Pancreas (tissue), 10 donors: ENCODE data around the gene DHDH. TPM values are rescaled to one million over a fixed set of nuclear protein-coding genes. Genes with fewer than 3 reads are reported as not detected.

ENCODE experiments used
- ATAC-seq, 4 donors: fragments of 200-7000 bp; cut with Tn5 transposase; one replicate each; pipeline versions ENCODE4 v1.8.0 to v1.9.1; 2020; ENCODE audit warnings: mild to moderate bottlenecking in 4 of 4, moderate library complexity in 4 of 4
- DNase-seq, 6 donors: peaks; one replicate each; pipeline ENCODE4 v3.0.0-alpha.2; 2020
- FAIRE-seq: peaks from 2 replicates; lab custom pipeline; 2012; peaks lifted over from hg19 to GRCh38; lab: Jason Lieb, UNC
- H3K27ac ChIP-seq, 4 donors: fragments of 200-600 bp; sonication (generic); 1 replicate in 3 of 4; 2 replicates in 1 of 4; pipeline versions ENCODE4 v1.5.0 to v1.8.0; 2020
- H3K27me3 ChIP-seq, 4 donors: fragments of 200-600 bp; one replicate each; pipeline ENCODE4 v1.8.0; 2021
- H3K36me3 ChIP-seq, 3 donors: fragments of 200-600 bp; sonication (generic) in 1 of 3; one replicate each; pipeline versions ENCODE4 v1.5.0 to v1.8.0; 2020 to 2021
- H3K4me1 ChIP-seq, 3 donors: fragments of 200-600 bp; one replicate each; pipeline ENCODE4 v1.8.0; 2021
- H3K4me3 ChIP-seq, 4 donors: fragments of 200-600 bp; sonication (generic) in 2 of 4; one replicate each; pipeline versions ENCODE4 v1.5.0 to v1.8.0; 2020 to 2021
- H3K9me3 ChIP-seq, 4 donors: fragments of 200-600 bp; one replicate each; pipeline ENCODE4 v1.8.0; 2021
- WGBS, 2 donors: extraction: QIAGEN DNeasy Blood & Tissue Kit; methylation state at CpG; one replicate each; pipeline ENCODE4 v1.1.7; 2013; 5-methylcytosine and 5-hydroxymethylcytosine counted together
- intact Hi-C, 3 donors: fragments of 100-400 bp; cut with DNase I; formaldehyde crosslinking; loops; one replicate each; pipeline versions ENCODE4 v1.11.1 to v1.14.2; 2022
- polyA plus RNA-seq, 2 donors: library from polyadenylated mRNA; stranded (reverse); fragments of 200-250 nt; gene quantifications; one replicate each; pipeline ENCODE4 v1.2.3, GENCODE V29; 2013
- total RNA-seq, 6 donors: library from RNA; stranded (reverse); fragmentation: NEBNext Ultra II Directional in 4 of 6; extraction: Animal tissue kit (Norgen Biotek cat#: 25700) in 4 of 6; gene quantifications; one replicate each; pipeline versions ENCODE4 v1.2.1 to v1.2.4, GENCODE V29; 2021 to 2023
- TF ChIP-seq, protein P1 (sequence below), 4 donors: fragments of 200-600 bp; sonication (generic) in 3 of 4; IDR thresholded peaks; one replicate each; pipeline versions ENCODE4 v1.5.0 to v1.8.0; 2021; ENCODE audit warnings: antibody characterized with exemption in 4 of 4
- donor health status: healthy with polysubstance abuse.
- donor health status: DM: no; HTN: no; CAD: no; lungs with moderate emphysema.
- donor health status: DM: no; HTN: no; CAD: no.
- donor health status: control.
- donor health status: control.
- donor health status: Bipolar disorder and iron deficiency.
- donor health status: DM: yes; HTN: yes; CAD: no.
- donor health status: DM: no; HTN: no; CAD: no.
- donor health status: DM: no; HTN: no; CAD: no.
- donor health status: DM: yes; HTN: yes; CAD: no.

The DHDH gene
- total and polyA plus RNA-seq, 8 donors = 0.28 to 1.0 (median 0.30) TPM; not detected in 5

DNA sequence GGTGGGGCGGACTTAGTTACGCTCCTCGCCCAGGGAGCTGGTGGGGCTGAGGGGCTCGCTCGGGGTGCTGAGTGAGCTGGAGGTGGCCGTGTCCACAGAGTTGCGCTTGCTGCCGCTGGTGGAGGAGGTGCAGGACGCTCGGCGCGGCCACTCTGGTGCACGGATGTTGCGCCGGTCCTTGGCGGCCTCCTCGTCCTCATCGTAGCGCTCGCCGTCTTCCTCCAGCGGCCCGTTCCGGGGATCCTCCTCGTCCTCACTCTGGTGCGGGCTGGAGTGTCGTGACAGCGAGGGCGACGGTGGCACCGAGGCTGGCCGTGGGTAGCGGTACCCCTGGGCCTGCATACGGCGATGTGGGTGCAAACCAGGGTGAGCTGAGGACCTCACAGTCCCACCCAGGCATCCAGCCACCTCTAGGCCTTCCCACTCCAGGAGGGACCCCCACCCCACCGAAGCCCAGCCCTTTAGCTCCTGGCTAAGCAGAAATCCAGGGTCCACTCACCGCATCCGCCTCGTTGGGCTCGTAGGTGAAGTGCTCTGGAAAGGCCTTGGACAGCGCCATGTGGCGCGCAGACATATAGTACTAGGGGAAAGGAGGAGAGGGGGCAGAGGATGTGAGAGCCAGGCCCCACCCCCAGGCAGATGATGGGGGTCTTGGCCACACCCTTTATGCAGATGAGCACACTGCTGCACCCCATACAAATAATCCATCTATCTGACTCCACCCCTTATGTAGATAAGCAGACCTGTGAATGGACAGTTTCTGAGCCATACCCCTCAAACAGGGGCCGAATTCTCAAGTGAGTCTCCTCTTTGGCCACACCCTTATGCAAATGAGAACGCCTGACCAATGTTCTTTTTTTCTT is 36.0 kb downstream of the DHDH start:
- Histone ChIP-seq H3K4me3 (no peak overlapping the region), H3K27me3 (no peaks in the 10 kb centered on the region), H3K9me3 (no peaks in the 10 kb centered on the region), H3K27ac (no peak overlapping the region), H3K36me3 (no peaks in the 10 kb centered on the region), H3K4me1 (peaks cover 3 to 8% (median 7%) of the 10 kb centered on the region in 3 donors)
- 93 to 94% methylated on average over 45 of the region's 45 CpGs for WGBS, 2 donors
- TF ChIP-seq, protein P1, sequence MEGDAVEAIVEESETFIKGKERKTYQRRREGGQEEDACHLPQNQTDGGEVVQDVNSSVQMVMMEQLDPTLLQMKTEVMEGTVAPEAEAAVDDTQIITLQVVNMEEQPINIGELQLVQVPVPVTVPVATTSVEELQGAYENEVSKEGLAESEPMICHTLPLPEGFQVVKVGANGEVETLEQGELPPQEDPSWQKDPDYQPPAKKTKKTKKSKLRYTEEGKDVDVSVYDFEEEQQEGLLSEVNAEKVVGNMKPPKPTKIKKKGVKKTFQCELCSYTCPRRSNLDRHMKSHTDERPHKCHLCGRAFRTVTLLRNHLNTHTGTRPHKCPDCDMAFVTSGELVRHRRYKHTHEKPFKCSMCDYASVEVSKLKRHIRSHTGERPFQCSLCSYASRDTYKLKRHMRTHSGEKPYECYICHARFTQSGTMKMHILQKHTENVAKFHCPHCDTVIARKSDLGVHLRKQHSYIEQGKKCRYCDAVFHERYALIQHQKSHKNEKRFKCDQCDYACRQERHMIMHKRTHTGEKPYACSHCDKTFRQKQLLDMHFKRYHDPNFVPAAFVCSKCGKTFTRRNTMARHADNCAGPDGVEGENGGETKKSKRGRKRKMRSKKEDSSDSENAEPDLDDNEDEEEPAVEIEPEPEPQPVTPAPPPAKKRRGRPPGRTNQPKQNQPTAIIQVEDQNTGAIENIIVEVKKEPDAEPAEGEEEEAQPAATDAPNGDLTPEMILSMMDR (IDR thresholded peaks at IDR 0.05) = no peak
- DNase-seq (peak in 4 of 6 donors; percentile 26 to 74 (median 38)), FAIRE-seq (no peak), ATAC-seq (no peak)
- intact Hi-C loops = loop anchor here in 2 of 3 donors (5.0 to 10.0 kb wide), 3 partner anchors 95 to 175 kb away; partner anchors contain the start of gene PPP1R15A (in 1 of the 2)

DNA sequence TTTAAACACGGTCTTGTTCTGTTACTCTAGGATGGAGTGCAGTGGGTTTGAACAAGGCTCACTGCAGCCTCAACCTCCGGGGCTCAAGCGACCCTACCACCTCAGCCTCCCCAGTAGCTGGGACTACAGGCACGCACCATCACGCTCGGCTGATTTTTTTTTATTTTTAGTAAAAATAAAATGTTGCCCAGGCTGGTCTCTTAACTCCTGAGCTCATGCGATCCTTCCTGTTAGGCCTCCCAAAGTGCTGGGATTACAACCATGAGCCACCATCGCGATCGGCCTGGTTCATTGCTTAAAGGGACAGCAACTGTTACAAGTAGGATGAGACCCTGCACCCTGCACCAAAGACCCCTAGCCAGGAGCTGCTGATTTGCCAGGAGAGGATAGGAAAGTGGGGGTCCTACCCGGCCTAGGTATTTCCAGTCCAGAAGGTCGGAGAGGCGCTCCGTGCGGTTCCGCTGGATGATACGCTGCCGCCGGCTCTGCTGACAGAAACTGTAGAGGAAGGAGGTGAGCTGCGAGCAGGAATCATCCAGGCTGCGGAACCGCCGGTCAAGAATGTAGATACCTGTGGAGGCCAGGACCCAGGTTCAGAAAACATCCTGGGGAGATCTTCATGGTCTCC is 36.8 kb downstream of the DHDH start:
- WGBS, 2 donors = 89 to 90% methylated on average over 23 of the region's 23 CpGs
- H3K9me3 ChIP-seq = no peaks in the 10 kb centered on the region
- no peak overlapping the region for H3K4me3 ChIP-seq
- DNase-seq (peak in 2 of 6 donors; percentile 32 to 44), ATAC-seq (no peak), FAIRE-seq (no peak)
- no peak overlapping the region for H3K27ac ChIP-seq
- no peaks in the 10 kb centered on the region for H3K27me3 ChIP-seq
- intact Hi-C loops = no loop called here
- TF ChIP-seq, protein P1 (IDR thresholded peaks at IDR 0.05) = no peak
- peaks cover 0 to 8% (median 5%) of the 10 kb centered on the region in 3 donors for H3K4me1 ChIP-seq
- no peaks in the 10 kb centered on the region for H3K36me3 ChIP-seq

DNA sequence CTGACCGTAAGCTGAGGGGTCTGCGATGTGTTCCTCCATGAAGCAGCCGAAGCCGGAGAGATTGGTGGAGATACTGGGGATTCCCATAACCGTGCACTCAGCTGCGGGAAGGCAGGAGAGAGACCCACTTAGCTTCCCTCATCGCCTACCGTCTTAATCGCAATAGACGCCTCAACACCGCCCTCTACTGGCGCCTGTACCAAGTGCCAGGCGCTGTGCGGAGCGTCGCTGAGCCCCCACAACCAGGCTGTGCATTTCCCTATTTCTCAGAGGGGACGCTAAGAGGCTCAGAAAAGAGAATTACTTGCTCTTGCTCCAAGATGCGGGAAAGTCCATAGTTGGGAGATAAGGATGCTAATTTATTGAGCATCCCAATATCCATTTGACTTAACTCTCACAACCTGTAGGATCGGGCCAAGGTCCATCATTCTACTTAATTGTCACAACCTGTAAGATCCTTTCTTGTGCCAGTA is 37.5 kb downstream of the DHDH start:
- intact Hi-C loops = no loop called here

DNA sequence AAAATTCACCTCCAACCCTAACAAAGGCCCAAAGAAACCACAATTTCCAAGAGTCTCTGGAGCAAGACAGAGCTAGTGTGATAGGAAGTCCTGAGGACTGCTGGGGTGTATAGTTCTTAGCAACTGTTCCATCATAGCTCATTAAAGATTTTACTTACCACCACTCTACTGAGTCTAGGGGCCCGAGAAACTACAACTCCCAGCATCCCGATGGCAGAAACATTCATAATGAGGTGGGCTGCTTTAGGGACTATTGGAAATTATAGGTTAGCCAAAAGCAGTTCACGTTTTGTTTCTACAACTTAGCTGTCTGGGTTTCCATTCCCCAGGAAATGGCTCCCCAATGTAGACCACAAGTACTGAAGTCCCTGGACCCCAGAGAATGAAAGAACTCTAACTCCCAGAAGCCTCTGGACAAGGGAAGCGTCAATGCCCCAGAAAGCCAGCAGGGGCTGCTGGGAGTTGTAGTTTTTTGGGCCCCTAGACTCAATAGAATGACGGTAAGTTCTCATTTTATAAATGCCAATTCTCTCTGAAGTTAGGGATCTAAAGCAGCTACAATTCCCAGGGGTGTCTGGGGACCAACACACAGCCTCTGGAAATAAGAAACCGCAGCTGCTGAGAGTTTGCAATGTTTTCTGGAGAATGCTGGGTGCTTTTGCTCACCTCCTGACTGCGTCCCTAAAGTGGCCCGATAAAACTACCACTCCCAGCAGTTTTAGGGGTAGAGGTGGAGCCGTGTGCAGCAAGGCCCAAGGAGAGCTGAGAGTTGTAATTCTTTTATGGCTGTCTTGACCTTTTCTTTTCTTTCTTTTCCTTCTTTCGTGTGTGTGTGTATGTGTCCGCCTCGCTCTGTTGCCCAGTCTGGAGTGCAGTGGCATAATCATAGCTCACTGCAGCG is 42.7 kb downstream of the DHDH start:
- H3K27ac ChIP-seq = no peak overlapping the region
- no peaks in the 10 kb centered on the region for H3K4me1 ChIP-seq
- no peaks in the 10 kb centered on the region for H3K9me3 ChIP-seq
- no peaks in the 10 kb centered on the region for H3K36me3 ChIP-seq
- TF ChIP-seq, protein P1 (IDR thresholded peaks at IDR 0.05) = no peak
- ATAC-seq = peak in 1 of 4 donors; percentile 34
- no peaks in the 10 kb centered on the region for H3K27me3 ChIP-seq
- DNase-seq = no peak
- FAIRE-seq = no peak
- intact Hi-C loops = no loop called here
- WGBS, 2 donors = 91% methylated on average over 13 of the region's 13 CpGs
- no peak overlapping the region for H3K4me3 ChIP-seq

More for the DNA sequence above, 37.5 kb downstream of the DHDH start:
- Histone ChIP-seq H3K27me3 (no peaks in the 10 kb centered on the region), H3K27ac (no peak overlapping the region), H3K9me3 (no peaks in the 10 kb centered on the region), H3K4me3 (no peak overlapping the region), H3K36me3 (no peaks in the 10 kb centered on the region), H3K4me1 (peaks cover 0 to 8% (median 5%) of the 10 kb centered on the region in 3 donors)
- peak in 5 of 6 donors; percentile 71 to 95 (median 76) for DNase-seq
- WGBS, 2 donors = 25 to 26% methylated on average over 19 of the region's 19 CpGs
- TF ChIP-seq, protein P1 (IDR thresholded peaks at IDR 0.05) = peak; percentile 79 to 93 (median 82)
- FAIRE-seq = no peak
- peak; percentile 59 to 79 (median 66) for ATAC-seq
